Endothelial cell (in vitro differentiated cells): Measurements from ENCODE around the gene GRIN1. TPM values are rescaled to one million over a fixed set of nuclear protein-coding genes. Genes with fewer than 3 reads are reported as not detected.

ENCODE experiments used
- DNase-seq: peaks from one replicate; pipeline ENCODE4 v3.0.0; 2021; ENCODE audit warnings: low spot score
- H3K27ac Mint-ChIP-seq: one replicate; pipeline ENCODE4 v1.8.0; 2021; ENCODE audit warnings: mixed read lengths, inconsistent platforms; ENCODE audit not compliant: unreplicated experiment
- H3K27me3 Mint-ChIP-seq: one replicate; pipeline ENCODE4 v1.8.0; 2021; ENCODE audit warnings: mild to moderate bottlenecking, moderate library complexity, mixed read lengths, inconsistent platforms; ENCODE audit not compliant: unreplicated experiment
- H3K36me3 Mint-ChIP-seq: one replicate; pipeline ENCODE4 v1.8.0; 2021; ENCODE audit warnings: mild to moderate bottlenecking, low read depth, mixed read lengths, inconsistent platforms; ENCODE audit not compliant: unreplicated experiment
- H3K4me1 Mint-ChIP-seq: one replicate; pipeline ENCODE4 v1.8.0; 2021; ENCODE audit warnings: mild to moderate bottlenecking, mixed read lengths, inconsistent platforms; ENCODE audit not compliant: unreplicated experiment
- H3K4me3 Mint-ChIP-seq: one replicate; pipeline ENCODE4 v1.8.0; 2021; ENCODE audit warnings: mild to moderate bottlenecking, mixed read lengths, inconsistent platforms; ENCODE audit not compliant: unreplicated experiment
- H3K9me3 Mint-ChIP-seq: one replicate; pipeline ENCODE4 v1.8.0; 2021; ENCODE audit warnings: mixed read lengths, inconsistent platforms; ENCODE audit not compliant: unreplicated experiment
- total RNA-seq: library from RNA; stranded (reverse); fragmentation: NEBNext Ultra II Directional; extraction: Animal tissue kit (Norgen Biotek cat#: 25700); gene quantifications from one replicate; pipeline ENCODE4 v1.2.1, GENCODE V29; 2021; ENCODE audit not compliant: unreplicated experiment
- TF ChIP-seq, protein P1 (sequence below): fragments of 200-600 bp; sonication (generic); IDR thresholded peaks from one replicate; pipeline ENCODE4 v1.5.0; 2021; ENCODE audit warnings: antibody characterized with exemption; ENCODE audit not compliant: unreplicated experiment

The GRIN1 gene
- total RNA-seq, 1 donor from 2014 or later = not detected

DNA sequence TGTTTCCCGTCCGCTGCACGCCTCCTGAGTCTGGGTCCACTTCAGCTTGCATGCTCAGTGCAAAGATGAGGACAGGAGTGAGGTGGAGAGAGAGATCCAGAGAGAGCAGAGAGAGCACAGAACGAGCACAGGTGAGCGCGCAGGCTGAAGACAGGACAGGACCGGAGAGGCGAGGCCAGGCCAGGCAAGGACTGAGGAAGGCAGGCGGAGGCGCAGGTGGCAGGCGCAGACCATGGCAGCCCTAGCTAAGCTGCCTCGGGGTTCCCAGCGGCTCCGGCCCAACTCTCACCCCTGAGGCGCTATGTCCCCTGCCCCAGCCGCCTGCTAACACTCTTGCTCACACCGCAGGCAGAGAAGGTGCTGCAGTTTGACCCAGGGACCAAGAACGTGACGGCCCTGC is 9.7 kb downstream of the GRIN1 start:
- DNase-seq = no peak
- H3K27me3 Mint-ChIP-seq = peaks cover 14% of the 10 kb centered on the region
- no peak overlapping the region for H3K27ac Mint-ChIP-seq
- no peaks in the 10 kb centered on the region for H3K4me1 Mint-ChIP-seq
- H3K9me3 Mint-ChIP-seq = no peaks in the 10 kb centered on the region
- H3K36me3 Mint-ChIP-seq = no peaks in the 10 kb centered on the region
- TF ChIP-seq, protein P1, sequence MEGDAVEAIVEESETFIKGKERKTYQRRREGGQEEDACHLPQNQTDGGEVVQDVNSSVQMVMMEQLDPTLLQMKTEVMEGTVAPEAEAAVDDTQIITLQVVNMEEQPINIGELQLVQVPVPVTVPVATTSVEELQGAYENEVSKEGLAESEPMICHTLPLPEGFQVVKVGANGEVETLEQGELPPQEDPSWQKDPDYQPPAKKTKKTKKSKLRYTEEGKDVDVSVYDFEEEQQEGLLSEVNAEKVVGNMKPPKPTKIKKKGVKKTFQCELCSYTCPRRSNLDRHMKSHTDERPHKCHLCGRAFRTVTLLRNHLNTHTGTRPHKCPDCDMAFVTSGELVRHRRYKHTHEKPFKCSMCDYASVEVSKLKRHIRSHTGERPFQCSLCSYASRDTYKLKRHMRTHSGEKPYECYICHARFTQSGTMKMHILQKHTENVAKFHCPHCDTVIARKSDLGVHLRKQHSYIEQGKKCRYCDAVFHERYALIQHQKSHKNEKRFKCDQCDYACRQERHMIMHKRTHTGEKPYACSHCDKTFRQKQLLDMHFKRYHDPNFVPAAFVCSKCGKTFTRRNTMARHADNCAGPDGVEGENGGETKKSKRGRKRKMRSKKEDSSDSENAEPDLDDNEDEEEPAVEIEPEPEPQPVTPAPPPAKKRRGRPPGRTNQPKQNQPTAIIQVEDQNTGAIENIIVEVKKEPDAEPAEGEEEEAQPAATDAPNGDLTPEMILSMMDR = no peak
- no peak overlapping the region for H3K4me3 Mint-ChIP-seq

DNA sequence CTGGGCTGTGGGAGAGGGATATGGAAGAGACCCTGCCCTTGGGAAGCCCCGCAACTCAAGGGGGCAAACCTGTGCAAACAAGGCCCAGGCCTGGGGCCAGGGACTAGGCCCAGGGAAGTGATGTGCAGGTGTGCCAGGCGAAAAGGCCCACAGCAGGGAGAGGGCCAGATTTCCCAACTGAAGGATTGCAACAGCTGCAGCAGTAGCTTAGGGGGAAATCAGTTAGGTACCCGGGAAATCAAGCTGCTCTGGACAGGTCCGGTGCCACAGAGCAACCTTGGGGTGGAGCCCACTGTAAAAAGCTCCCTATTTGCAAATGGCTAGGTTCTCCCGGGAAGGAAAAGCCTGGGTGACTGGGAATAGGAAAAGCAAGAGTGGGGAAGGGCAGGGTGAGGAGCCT is 10.4 kb downstream of the GRIN1 start:
- no peaks in the 10 kb centered on the region for H3K9me3 Mint-ChIP-seq
- no peaks in the 10 kb centered on the region for H3K36me3 Mint-ChIP-seq
- H3K27ac Mint-ChIP-seq = no peak overlapping the region
- no peak overlapping the region for H3K4me3 Mint-ChIP-seq
- TF ChIP-seq, protein P1 = no peak
- DNase-seq = no peak
- H3K4me1 Mint-ChIP-seq = no peaks in the 10 kb centered on the region
- H3K27me3 Mint-ChIP-seq = peaks cover 10% of the 10 kb centered on the region

DNA sequence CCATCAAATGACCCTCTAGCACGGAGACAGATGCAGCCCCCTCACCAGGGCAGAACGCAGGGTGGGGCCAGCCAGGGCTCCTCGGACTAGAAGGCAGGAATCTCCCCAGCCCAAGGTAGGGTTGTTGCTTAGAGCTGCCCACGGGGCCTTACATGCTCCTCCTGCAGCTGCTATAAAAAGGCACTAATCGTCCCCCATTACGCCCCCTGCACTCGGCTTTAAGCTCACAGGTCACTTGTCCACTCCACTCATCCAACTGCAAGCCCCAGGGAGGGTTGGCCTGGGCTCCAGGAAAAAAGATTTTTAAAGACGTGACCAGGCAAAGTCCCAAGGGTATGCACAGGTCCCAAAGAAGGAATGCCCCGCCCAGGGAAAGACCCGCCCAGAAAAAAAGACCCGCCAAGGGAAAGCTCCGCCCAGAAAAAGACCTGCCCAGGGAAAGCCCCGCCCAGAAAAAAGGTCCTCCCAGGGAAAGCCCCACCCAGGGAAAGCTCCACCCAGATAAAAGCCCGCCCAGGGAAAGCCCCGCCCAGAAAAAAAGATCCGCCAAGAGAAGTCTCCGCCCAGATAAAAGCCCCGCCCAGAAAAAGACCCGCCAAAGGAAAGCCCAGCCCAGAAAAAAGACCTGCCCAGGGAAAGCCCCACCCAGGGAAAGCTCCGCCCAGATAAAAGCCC is 11.1 kb downstream of the GRIN1 start:
- Mint-ChIP-seq H3K36me3 (no peaks in the 10 kb centered on the region), H3K4me3 (no peak overlapping the region), H3K9me3 (no peaks in the 10 kb centered on the region), H3K4me1 (no peaks in the 10 kb centered on the region), H3K27me3 (peaks cover 10% of the 10 kb centered on the region), H3K27ac (no peak overlapping the region)
- DNase-seq = no peak
- TF ChIP-seq, protein P1 = no peak

DNA sequence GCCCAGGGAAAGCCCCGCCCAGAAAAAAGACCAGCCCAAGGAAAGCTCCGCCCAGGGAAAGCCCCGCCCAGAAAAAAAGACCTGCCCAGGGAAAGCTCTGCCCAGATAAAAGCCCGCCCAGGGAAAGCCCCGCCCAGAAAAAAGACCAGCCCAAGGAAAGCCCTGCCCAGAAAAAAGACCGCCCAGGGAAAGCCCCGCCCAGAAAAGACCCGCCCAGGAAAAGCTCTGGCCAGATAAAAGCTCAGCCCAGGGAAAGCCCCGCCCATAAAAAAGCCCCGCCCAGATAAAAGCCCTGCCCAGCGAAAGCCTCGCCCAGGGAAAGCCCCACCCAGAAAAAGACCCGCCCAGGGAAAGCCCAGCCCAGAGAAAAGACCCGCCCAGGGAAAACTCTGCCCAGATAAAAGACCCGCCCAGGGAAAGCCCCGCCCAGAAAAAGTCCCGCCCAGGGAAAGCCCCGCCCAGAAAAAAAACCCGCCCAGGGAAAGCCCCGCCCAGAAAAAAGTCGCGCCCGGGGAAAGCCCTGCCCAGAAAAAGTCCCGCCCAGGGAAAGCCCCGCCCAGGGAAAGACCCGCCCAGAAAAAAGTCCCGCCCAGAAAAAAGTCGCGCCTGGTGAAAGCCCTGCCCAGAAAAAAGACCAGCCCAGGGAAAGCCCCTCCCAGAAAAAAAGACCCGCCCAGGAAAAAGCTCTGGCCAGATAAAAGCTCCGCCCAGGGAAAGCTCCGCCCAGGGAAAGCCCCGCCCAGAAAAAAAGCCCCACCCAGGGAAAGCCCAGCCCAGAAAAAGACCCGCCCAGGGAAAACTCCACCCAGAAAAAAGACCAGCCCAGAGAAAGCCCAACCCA is 11.9 kb downstream of the GRIN1 start:
- no peak overlapping the region for H3K27ac Mint-ChIP-seq
- no peaks in the 10 kb centered on the region for H3K36me3 Mint-ChIP-seq
- H3K27me3 Mint-ChIP-seq = peaks cover 11% of the 10 kb centered on the region
- no peaks in the 10 kb centered on the region for H3K4me1 Mint-ChIP-seq
- H3K9me3 Mint-ChIP-seq = no peaks in the 10 kb centered on the region
- TF ChIP-seq, protein P1 = no peak
- no peak overlapping the region for H3K4me3 Mint-ChIP-seq
- DNase-seq = no peak

DNA sequence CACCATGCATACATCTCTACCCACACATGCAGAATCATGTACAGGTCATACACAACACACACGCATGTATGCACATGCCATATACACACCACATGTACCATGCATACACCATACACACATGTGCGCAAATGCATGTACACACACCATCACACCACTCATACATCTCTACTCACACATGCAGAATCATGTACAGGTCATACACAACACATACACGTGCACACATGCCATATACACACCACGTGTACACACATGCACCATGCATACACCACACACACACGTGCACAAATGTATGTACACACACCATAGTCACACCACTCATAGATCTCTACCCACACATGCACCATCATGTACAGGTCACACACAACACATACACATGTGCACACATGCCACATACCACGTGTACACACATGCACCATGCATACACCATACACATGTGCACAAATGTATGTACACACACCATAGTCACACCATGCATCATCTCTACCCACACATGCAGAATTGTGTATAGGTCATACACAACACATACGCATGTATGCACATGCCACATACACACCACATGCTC is 14.0 kb downstream of the GRIN1 start:
- Mint-ChIP-seq H3K4me3 (no peak overlapping the region), H3K4me1 (no peaks in the 10 kb centered on the region), H3K27ac (no peak overlapping the region), H3K36me3 (no peaks in the 10 kb centered on the region), H3K27me3 (peaks cover 8% of the 10 kb centered on the region), H3K9me3 (no peaks in the 10 kb centered on the region)
- DNase-seq = no peak
- TF ChIP-seq, protein P1 = no peak
